Measurements from ENCODE around the gene USP47. TPM values are rescaled to one million over a fixed set of nuclear protein-coding genes. Genes with fewer than 3 reads are reported as not detected.

USP47 gene
- total and polyA plus RNA-seq, 2 experiments from 2014 or later = 16.3 to 36.7 TPM

DNA sequence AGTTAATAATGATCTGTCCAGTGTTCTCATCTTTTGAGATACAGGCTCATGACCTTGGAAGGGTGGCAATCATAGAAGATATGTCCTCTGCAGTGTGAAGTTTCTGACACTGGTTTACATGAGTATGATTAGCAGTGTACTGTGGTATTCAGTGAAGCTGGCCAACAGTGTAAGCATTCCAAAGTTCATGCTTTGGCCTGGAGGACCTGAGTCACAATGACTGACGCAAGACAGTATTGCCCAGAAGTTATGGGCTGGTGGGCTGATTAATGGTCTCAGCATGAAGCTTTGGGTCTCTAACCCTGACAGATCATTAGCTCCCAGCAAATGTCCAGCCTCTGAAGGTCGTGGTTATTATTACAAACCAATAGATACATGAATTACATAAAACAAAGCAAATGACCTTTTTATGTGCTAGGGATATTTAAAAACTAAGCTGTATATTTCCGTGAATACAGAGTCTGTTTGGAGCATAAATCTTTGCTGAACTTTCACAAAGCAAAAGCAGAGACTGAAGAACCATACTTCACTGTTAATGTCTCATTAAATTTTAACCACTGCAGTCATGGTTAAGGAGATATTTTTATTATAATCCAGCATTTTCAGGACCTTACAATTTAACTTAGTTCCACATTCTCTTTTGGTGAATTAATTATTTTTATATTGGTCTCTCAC lies 28.3 kb upstream of the USP47 start (continued):
- TF ChIP-seq ZNF462 (CRISPR knock-in tag; IDR thresholded peaks at IDR 0.05) = no peak
- no peak for TF ChIP-seq ZNF331 (CRISPR knock-in tag; IDR thresholded peaks at IDR 0.05; ENCODE audit: low read depth)
- TF ChIP-seq CREB1 (CRISPR knock-in tag; IDR thresholded peaks at IDR 0.05; ENCODE audit: low read depth) = no peak

DNA sequence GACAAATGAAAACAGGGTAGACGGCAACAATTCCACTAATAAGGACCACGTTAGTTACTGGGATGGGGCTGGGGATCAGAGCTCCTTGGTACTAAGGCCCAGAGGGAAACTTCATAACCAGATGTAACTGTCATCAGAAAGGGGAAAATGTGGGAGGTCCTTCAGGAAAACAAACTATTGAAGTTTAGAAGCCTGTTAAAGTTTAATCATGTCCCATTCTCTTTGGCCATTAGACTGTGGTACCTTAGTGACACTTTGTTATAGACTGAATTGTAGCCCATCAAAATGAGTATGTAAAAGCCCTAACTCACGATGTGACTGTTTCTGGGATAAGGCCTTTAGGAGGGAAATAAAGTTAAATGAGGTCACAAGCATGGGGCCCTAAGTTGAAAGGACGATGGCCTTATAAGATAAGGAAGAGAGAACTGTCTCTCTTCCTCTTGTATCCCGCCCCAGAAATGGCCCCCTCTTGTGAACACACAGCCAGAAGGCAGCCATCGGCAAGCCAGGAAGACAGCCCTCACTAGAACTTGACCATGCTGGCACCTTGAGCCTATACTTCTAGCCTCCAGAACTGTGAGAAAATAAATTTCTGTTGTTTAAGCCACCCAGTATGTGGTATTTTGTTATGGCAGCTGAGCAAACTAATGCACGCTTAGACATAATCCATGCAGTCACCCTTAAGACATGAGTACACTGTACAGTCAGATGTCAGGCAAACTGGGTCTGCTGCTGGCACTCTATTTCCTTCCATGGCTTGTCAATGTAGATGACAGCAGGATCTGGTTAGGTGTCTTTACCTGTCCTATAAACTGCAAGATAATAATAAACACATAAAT lies 26.9 kb upstream of the USP47 start:
- ATAC-seq (no peak), DNase-seq (ENCODE audit: low spot score) (no peak)
- Histone ChIP-seq H3K27me3 (ENCODE audit: insufficient read depth) (no peaks in the 10 kb centered on the region), H3K4me2 (no peak overlapping the region), H3K4me1 (ENCODE audit: insufficient read depth) (no peaks in the 10 kb centered on the region), H4K20me1 (replicated peaks; ENCODE audit: insufficient read depth) (no peaks in the 10 kb centered on the region), H3K79me2 (replicated peaks; ENCODE audit: insufficient read depth) (no peaks in the 10 kb centered on the region), H3K4me3 (no peak overlapping the region), H3F3A (replicated peaks; ENCODE audit: low read depth) (no peaks in the 10 kb centered on the region), H3K9me2 (ENCODE audit: insufficient read depth) (no peaks in the 10 kb centered on the region), H3K27ac (ENCODE audit: low read depth) (no peak overlapping the region), H3K36me3 (ENCODE audit: insufficient read depth) (no peaks in the 10 kb centered on the region), H2AFZ (no peak overlapping the region)
- H3K4me1 Mint-ChIP-seq = no peaks in the 10 kb centered on the region; the same call in 2 of the 3 replicates
- H3K27ac Mint-ChIP-seq = no peak overlapping the region
- H3K27me3 Mint-ChIP-seq (ENCODE audit: insufficient read depth, low read depth, poor library complexity) = peaks cover 5% of the 10 kb centered on the region
- H3K9me3 Mint-ChIP-seq = no peaks in the 10 kb centered on the region; the same call in 2 of the 3 replicates
- H3K36me3 Mint-ChIP-seq (ENCODE audit: low read depth) = no peaks in the 10 kb centered on the region
- H3K4me3 Mint-ChIP-seq = no peak overlapping the region
- TF ChIP-seq, protein P1, sequence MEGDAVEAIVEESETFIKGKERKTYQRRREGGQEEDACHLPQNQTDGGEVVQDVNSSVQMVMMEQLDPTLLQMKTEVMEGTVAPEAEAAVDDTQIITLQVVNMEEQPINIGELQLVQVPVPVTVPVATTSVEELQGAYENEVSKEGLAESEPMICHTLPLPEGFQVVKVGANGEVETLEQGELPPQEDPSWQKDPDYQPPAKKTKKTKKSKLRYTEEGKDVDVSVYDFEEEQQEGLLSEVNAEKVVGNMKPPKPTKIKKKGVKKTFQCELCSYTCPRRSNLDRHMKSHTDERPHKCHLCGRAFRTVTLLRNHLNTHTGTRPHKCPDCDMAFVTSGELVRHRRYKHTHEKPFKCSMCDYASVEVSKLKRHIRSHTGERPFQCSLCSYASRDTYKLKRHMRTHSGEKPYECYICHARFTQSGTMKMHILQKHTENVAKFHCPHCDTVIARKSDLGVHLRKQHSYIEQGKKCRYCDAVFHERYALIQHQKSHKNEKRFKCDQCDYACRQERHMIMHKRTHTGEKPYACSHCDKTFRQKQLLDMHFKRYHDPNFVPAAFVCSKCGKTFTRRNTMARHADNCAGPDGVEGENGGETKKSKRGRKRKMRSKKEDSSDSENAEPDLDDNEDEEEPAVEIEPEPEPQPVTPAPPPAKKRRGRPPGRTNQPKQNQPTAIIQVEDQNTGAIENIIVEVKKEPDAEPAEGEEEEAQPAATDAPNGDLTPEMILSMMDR (conservative IDR thresholded peaks at IDR 0.05; ENCODE audit: low read depth in 2 of 2) = no peak
- TF ChIP-seq ZNF114 (CRISPR knock-in tag; IDR thresholded peaks at IDR 0.05) (no peak), NANOG (IDR thresholded peaks at IDR 0.05; ENCODE audit: borderline replicate concordance) (no peak), ZNF331 (CRISPR knock-in tag; IDR thresholded peaks at IDR 0.05; ENCODE audit: low read depth) (no peak), JUNB (IDR thresholded peaks at IDR 0.05; ENCODE audit: unreplicated experiment) (no peak), POLR2AphosphoS5 (IDR thresholded peaks at IDR 0.05; ENCODE audit: low read depth) (no peak)
